Keratinocyte (primary cell): ENCODE data around the gene DIP2C. TPM values are rescaled to one million over a fixed set of nuclear protein-coding genes. Genes with fewer than 3 reads are reported as not detected.

Experiments used
- DNase-seq: peaks from one replicate; pipeline ENCODE4 v3.0.0-alpha.2; 2011; ENCODE audit warnings: low read depth, missing footprints, low spot score
- FAIRE-seq: peaks from 2 replicates; lab custom pipeline; 2011; peaks lifted over from hg19 to GRCh38; lab: Jason Lieb, UNC
- H2AFZ ChIP-seq: 2 replicates; pipeline ENCODE4 v1.6.0; 2012; ENCODE audit warnings: low read length, control low read depth, inconsistent platforms; ENCODE audit not compliant: control insufficient read depth
- H3K27ac ChIP-seq: 2 replicates; pipeline ENCODE4 v1.5.1; 2011; ENCODE audit warnings: low read length; ENCODE audit not compliant: control insufficient read depth, insufficient read depth
- H3K27me3 ChIP-seq: 3 replicates; pipeline ENCODE4 v1.6.0; 2011; ENCODE audit warnings: low read length; ENCODE audit not compliant: control insufficient read depth, insufficient read depth; ENCODE audit errors: extremely low read depth
- H3K36me3 ChIP-seq, 2 experiments: 2 replicates in 1 of 2; 3 replicates in 1 of 2; pipeline ENCODE4 v1.5.1; 2011; ENCODE audit warnings: low read length in 2 of 2, mild to moderate bottlenecking in 1 of 2; ENCODE audit not compliant: control insufficient read depth in 2 of 2, insufficient read depth in 2 of 2; ENCODE audit errors: extremely low read depth in 1 of 2
- H3K4me1 ChIP-seq: 3 replicates; pipeline ENCODE4 v1.5.1; 2011; ENCODE audit warnings: low read length; ENCODE audit not compliant: control insufficient read depth, insufficient read depth; ENCODE audit errors: extremely low read depth
- H3K4me2 ChIP-seq: 3 replicates; pipeline ENCODE4 v1.6.0; 2011; ENCODE audit warnings: low read depth, low read length; ENCODE audit not compliant: control insufficient read depth, insufficient read depth; ENCODE audit errors: extremely low read depth
- H3K4me3 ChIP-seq, 3 experiments: fragments of 200-600 bp in 1 of 3; sonication (generic) in 1 of 3; 2 replicates in 2 of 3; 3 replicates in 1 of 3; pipeline ENCODE4 v1.5.1; 2011 to 2016; ENCODE audit warnings: low read length in 3 of 3, mild to moderate bottlenecking in 3 of 3, control low read depth in 2 of 3, inconsistent platforms in 1 of 3, low read depth in 1 of 3, mixed read lengths in 1 of 3, mixed run types in 1 of 3, moderate library complexity in 1 of 3; ENCODE audit not compliant: control insufficient read depth in 2 of 3, insufficient read depth in 2 of 3; ENCODE audit errors: extremely low read depth in 1 of 3
- H3K79me2 ChIP-seq: 2 replicates; pipeline ENCODE4 v1.6.0; 2012; ENCODE audit warnings: low read length; ENCODE audit not compliant: control insufficient read depth, insufficient read depth
- H3K9ac ChIP-seq: 3 replicates; pipeline ENCODE4 v1.6.0; 2011; ENCODE audit warnings: low read length; ENCODE audit not compliant: control insufficient read depth, insufficient read depth; ENCODE audit errors: extremely low read depth
- H3K9me1 ChIP-seq: 3 replicates; pipeline ENCODE4 v1.6.0; 2011; ENCODE audit warnings: low read length; ENCODE audit not compliant: control insufficient read depth, insufficient read depth; ENCODE audit errors: extremely low read depth
- H3K9me3 ChIP-seq: 2 replicates; pipeline ENCODE4 v1.5.1; 2012; ENCODE audit warnings: low read depth, low read length; ENCODE audit not compliant: control insufficient read depth
- H4K20me1 ChIP-seq: 3 replicates; pipeline ENCODE4 v1.6.0; 2011; ENCODE audit warnings: low read length; ENCODE audit not compliant: control insufficient read depth, insufficient read depth; ENCODE audit errors: extremely low read depth
- CTCF ChIP-seq, 3 experiments: IDR thresholded peaks in 1 of 3; conservative IDR thresholded peaks in 1 of 3; optimal IDR thresholded peaks in 1 of 3; 2 replicates in 2 of 3; 3 replicates in 1 of 3; pipeline versions ENCODE3 to v1.5.1; 2011; ENCODE audit warnings: low read length in 3 of 3, mild to moderate bottlenecking in 3 of 3, moderate library complexity in 2 of 3, control low read depth in 1 of 3, inconsistent platforms in 1 of 3; ENCODE audit not compliant: insufficient read depth in 2 of 3; ENCODE audit errors: extremely low read depth in 1 of 3
- EZH2 ChIP-seq: IDR thresholded peaks from one replicate; pipeline ENCODE4 v1.6.1; 2012; ENCODE audit warnings: inconsistent platforms, mild to moderate bottlenecking, low read length, moderate library complexity
- dilution Hi-C: fragments of 300-500 bp; cut with MboI; formaldehyde crosslinking; loops from one replicate; pipeline ENCODE4 v1.7.0; 2020; ENCODE audit warnings: low sequenced_read_pairs; ENCODE audit not compliant: extremely low pct_ligation_motif_present
- polyA plus RNA-seq, 5 experiments: library from polyadenylated mRNA; depleted of rRNA in 3 of 5; stranded (reverse) in 3 of 5; stranded (forward) in 1 of 5; unstranded in 1 of 5; fragments of >200 nt; gene quantifications; 1 replicate in 1 of 5; 2 replicates in 3 of 5; 3 replicates in 1 of 5; pipeline versions ENCODE4 v1.2.1 to v1.2.3, GENCODE V29; 2011 to 2012; ENCODE audit warnings: missing spikeins in 2 of 5, low read depth in 1 of 5, low replicate concordance in 1 of 5

The DIP2C gene
- polyA plus RNA-seq, 1 donor (not counting 4 experiments of a cell fraction or from before 2014, with no cell fraction given): 1.3 TPM

GRCh38 chr10:602391-603005, 87.0 kb downstream of the DIP2C start:
- Histone ChIP-seq H3K27ac (no peak overlapping the region), H3K9me1 (no peaks in the 10 kb centered on the region), H3K79me2 (no peaks in the 10 kb centered on the region), H3K9ac (no peak overlapping the region), H2AFZ (no peak overlapping the region), H3K4me1 (no peaks in the 10 kb centered on the region), H3K4me2 (no peak overlapping the region), H3K9me3 (no peaks in the 10 kb centered on the region), H3K36me3 (no peaks in the 10 kb centered on the region), H3K27me3 (no peaks in the 10 kb centered on the region), H4K20me1 (no peaks in the 10 kb centered on the region), H3K4me3 (no peak overlapping the region)
- no peak for TF ChIP-seq EZH2
- TF ChIP-seq CTCF (optimal IDR thresholded peaks at IDR 0.05 in 1 of 3, IDR thresholded peaks at IDR 0.05 in 1 of 3, conservative IDR thresholded peaks at IDR 0.05 in 1 of 3; ENCODE audit: extremely low read depth in 1 of 3, insufficient read depth in 2 of 3, low read length in 3 of 3): no peak
- DNase-seq (no peak), FAIRE-seq (no peak)
- dilution Hi-C loops: no loop called here

- Histone ChIP-seq H3K4me3 (no peak overlapping the region), H3K27me3 (no peaks in the 10 kb centered on the region), H3K4me1 (no peaks in the 10 kb centered on the region), H3K9ac (no peak overlapping the region), H3K27ac (no peak overlapping the region), H3K4me2 (no peak overlapping the region), H3K36me3 (no peaks in the 10 kb centered on the region), H3K9me1 (no peaks in the 10 kb centered on the region), H3K9me3 (no peaks in the 10 kb centered on the region), H2AFZ (no peak overlapping the region), H4K20me1 (no peaks in the 10 kb centered on the region), H3K79me2 (no peaks in the 10 kb centered on the region)
- dilution Hi-C loops: no loop called here
- DNase-seq: no peak
- TF ChIP-seq CTCF (optimal IDR thresholded peaks at IDR 0.05 in 1 of 3, IDR thresholded peaks at IDR 0.05 in 1 of 3, conservative IDR thresholded peaks at IDR 0.05 in 1 of 3; ENCODE audit: extremely low read depth in 1 of 3, insufficient read depth in 2 of 3, low read length in 3 of 3): no peak
- no peak for TF ChIP-seq EZH2
- no peak for FAIRE-seq
Observed at GRCh38 chr10:601660-601963, 87.9 kb downstream of the DIP2C start.
